SH-SY5Y (cell line): ENCODE data around the gene ELOVL6.
A peak's percentile ranks its signal among the peaks of the same experiment; 100 is the strongest.

ENCODE experiments used
- GATA2 ChIP-seq: IDR thresholded peaks from 2 replicates; pipeline ENCODE4 v1.6.1; 2011; ENCODE audit warnings: mild to moderate bottlenecking, low read depth, low read length
- GATA3 ChIP-seq: IDR thresholded peaks from 2 replicates; pipeline ENCODE4 v1.6.1; 2011; ENCODE audit warnings: low read depth, mild to moderate bottlenecking, low read length, moderate library complexity

The ELOVL6 gene

DNA sequence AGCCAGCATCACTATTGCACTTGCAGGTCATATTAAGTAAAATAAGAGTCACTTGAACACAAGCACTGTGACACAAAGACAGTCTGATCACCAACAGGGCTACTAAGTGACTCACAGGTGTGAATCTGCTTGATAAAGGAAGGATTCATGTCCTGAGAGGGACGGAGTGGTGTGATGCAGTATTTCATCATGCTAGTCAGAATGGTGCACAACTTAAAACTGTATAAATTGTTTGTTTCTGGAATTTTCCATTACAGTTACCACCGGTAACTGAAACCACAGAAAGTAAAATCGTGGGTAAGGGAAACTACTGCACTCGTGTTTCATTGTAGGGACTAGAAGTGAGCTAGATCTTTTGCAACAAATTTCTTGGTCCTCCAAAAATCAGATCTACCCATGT is 109.7 kb downstream of the ELOVL6 start:
- TF ChIP-seq GATA2 = no peak
- TF ChIP-seq GATA3 = no peak

DNA sequence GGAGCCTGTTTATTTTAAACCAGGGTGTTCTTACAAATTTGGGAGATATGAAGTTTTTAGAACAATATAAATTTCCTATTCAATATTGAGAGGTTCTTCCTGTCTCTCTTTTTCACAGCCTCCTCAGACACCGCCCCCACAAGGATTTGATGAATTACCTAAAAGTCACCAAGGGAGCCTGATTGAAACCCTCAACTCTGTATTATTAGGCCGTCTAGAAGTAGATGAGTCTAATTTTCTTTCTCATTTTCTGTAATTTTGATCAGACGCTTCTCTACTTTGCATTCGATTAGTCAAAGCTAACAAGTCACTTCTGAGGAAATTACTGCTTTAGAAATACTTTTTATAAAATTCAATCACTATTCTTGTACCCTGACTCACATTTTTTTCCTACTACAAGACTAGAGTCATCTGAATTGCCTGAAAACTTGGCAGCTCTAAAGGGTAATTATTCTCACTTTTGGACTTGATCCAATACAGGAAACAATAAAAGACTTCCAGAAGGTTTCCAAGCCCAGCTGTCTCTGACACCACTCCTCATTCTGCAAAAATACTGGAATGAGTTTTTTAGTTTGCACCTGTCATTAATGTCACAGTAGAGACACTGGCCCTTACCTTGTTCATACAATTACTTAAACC is 111.2 kb downstream of the ELOVL6 start:
- TF ChIP-seq GATA2 = no peak
- TF ChIP-seq GATA3 = no peak

DNA sequence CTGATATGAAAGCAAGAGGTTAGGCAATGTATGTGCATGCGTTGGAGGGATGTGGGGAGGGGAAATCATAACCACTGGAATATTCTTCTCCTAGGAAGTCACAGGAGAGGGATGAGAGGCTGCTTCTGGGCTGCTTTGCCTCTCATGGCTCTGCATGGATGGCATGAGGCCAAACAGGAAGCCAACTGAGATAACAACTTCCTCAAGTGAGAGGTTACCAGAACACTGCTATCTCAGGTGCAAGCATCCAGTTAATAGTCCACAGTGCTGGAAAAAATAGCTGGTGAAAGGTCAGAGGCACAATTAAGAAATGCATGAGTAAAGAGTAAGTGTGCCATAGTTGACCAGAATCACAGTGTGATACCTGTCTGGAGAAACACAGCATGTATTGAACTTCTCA is 113.3 kb downstream of the ELOVL6 start:
- TF ChIP-seq GATA2 = no peak
- TF ChIP-seq GATA3 = no peak

DNA sequence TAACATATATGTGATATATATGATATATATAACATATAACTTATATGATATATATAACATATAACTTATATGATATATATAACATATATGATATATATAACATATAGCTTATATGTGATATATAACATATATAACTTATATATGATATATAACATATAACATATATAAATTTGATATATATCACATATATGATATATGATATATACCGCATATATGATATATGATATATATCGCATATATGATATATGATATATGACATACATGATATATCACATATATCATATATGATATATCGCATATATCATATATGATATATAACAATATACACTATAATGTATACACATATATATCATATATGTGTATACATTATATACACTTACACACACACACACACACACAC is 114.3 kb downstream of the ELOVL6 start:
- no peak for TF ChIP-seq GATA2
- TF ChIP-seq GATA3 = no peak

DNA sequence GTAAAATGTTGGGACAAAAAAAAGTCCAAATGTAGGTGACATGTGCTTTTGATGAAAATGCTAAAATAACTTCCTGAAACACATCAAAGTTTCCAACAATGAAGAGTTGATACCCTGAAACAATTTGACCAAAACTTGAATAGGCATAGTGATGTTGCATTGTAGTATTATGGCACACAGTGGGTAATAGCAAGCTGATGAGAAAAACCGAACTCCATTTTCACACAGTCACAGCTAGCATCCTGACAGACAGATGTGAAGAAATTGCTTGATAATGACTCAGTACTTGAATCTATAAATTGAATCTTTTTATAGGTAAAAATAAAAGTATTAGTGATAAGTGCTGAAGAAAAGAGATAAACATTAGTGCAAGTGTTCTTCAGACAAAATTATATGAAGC is 122.5 kb downstream of the ELOVL6 start:
- TF ChIP-seq GATA3 (no peak), GATA2 (no peak)

DNA sequence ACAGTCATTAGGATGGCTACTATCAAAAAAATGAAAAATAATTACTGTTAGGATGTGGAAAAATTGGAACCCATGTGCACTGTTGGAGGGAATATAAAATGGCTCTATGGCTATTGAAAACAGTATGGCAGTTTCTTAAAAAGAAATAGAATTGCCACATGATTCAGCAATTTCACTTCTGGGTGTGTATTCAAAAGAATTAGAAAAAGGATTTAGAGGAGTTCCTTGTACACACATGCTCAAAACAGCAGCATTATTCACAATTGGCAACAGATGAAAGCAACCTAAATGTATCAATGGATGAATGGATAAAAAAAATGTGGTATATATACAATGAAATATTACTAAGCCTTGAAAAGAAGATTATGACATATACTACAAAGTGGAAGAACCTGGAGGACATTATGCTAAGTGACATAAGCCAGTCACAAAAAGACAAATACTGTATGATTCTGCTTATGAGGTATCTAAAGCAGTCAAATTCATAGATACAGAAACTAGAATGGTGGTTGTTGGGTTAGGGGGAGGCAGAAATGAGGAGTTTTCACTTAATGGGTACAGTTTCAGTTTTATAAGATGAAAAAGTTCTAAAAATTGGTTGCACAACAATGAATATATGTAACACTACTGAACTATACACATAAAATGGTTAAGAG is 123.2 kb downstream of the ELOVL6 start:
- TF ChIP-seq GATA3 (no peak), GATA2 (no peak)

DNA sequence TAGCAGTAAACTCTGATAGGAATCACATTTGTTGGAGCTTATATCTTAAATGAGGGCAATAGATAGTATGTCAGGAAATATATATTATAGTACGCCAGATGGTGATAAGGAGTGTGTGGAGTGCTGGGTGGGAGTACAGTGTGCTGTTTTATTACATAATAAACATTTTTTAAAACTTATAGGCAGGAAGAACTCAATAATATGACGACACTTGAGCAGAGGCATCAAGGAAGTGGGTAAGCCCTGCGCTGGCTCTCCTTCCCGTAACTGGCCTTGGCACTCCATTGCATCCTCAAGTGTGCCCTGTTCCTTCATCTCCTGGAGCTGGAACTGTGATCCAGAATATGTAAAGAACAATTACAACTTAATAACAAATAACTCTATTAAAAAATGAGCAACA is 123.8 kb downstream of the ELOVL6 start:
- TF ChIP-seq GATA2 = no peak
- TF ChIP-seq GATA3 = no peak

DNA sequence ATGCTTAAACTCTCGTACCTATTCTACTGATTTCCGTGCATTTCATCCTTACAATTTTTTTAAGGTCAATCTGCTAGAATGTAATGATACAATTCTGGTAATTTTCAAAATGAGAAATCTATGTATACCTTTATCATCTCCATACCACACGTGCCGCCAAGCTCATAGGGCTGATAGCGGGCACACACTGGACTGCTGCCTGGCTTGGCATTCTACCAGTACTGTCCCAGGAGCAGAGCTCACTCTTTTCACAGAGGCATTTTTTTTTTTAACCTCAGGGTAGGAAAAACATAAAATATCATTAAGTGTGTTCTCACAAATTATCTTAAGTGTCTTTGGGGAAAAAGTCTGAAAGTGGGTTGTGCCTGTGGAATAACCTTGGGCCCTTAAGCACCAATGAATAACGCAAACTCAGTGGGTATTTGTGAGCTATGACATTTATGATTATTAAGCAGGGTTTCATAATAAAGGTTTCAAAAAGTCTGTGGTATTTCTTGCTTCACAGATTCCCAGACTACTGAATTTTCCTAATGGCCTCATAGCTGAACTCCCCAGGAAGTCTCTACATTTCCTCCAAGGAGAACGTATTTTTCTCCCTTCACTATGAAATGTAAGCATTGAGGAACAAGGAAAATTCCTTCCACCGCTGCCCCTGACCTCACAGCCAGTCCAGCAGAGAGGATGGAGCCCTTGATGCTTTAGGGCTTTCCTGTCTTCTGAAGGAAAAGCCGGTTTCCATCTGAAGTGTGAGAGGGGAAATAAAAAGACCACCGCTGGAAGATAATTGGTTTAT is 125.2 kb downstream of the ELOVL6 start:
- TF ChIP-seq GATA3 = no peak
- no peak for TF ChIP-seq GATA2

DNA sequence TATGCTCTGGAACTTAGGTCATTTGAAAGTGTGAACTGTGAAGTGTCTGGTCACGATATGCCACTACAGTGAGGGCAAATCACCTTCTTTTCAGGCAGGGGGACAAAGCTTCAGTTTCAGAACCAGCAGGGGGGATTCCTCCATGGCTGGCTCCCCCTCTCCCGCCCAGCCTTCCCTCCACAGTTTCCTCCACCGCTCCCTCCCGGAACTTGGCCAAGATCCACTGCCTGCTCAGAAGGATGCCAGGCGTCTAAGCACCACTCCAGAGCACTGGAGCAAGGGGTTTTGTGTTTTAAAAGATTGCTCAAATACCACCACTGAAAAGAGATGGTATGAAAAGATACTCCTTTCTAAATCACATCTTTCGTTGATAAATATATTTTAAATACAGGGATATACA is 126.9 kb downstream of the ELOVL6 start:
- no peak for TF ChIP-seq GATA3
- TF ChIP-seq GATA2 = no peak

DNA sequence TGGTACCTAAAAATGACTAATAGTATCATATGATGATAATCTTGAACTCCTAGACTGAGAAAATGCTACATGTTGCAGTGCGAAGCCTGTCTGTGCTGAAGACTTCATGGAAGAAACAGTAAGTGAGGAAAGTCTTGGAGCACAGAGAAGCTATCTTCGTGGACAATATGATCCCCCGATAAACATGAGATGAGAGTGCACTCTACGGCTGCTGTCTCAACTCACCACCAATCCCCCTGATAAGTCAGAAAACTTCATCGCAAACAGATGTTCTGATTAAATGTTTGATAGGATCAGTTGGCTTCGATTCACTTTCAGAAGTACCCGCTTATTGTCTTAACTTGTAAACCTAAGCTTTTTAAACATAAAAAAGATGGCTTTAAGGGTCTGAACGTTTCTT is 130.2 kb downstream of the ELOVL6 start:
- peak; percentile 56 for TF ChIP-seq GATA2
- no peak; the same call in 1 of the 2 replicates for TF ChIP-seq GATA3

DNA sequence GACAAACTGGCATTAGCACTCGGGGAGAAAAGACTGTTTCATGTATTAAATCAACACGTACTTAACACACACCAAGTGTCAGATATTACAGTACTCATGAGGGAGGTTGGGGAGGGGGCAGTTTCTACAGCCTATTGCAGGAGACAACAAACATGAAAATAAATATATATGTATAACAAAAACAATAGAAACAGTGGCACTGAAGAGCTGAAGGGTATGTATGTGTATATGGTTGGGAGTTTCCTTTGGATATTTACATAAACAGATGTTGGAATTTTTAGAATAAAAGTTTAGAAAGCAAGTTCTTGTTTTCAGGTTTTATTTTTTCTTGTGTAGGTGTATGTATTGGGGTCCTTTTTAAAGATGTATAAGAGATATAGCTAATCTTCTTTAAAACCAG is 133.5 kb downstream of the ELOVL6 start:
- no peak for TF ChIP-seq GATA3
- no peak for TF ChIP-seq GATA2

DNA sequence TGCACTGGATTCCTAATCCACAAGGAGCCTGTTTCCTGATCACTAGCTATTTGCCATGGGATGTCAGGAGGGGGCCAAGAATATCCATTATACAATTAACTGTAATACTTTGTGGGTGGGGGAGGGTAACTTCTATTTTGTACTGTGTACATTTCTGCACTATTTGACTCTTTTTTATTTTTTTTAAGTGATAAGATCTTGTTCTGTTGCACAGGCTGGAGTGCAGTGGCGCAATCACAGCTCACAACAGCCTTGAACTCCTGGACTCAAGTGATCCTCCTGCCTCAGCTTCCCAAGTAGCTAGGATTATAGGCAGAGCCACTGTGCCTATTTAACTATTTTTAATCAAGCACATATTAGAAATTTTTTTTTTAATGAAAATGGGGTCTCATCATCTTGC is 134.1 kb downstream of the ELOVL6 start:
- TF ChIP-seq GATA2 (peak; percentile 43; the same call in 1 of the 2 replicates), GATA3 (no peak)

DNA sequence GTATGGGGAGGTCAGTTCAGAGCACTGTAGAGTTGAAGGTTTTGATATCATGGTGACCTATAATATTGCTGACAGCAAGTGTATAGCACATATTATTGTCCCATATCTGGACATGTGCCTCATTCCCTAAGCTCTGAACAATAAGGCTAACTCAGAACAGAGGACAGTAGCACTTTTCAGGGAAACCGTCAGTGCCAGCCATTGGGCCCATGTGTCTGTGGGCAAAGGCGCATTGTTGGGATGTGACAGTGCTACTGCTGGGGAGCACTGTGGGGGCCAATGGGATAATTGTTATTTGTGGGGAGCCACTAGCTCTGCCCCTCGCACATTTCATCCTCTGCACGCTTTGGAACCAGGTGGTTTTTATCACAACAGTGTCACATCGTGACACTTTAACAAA is 136.2 kb downstream of the ELOVL6 start:
- TF ChIP-seq GATA2 (no peak), GATA3 (no peak)

DNA sequence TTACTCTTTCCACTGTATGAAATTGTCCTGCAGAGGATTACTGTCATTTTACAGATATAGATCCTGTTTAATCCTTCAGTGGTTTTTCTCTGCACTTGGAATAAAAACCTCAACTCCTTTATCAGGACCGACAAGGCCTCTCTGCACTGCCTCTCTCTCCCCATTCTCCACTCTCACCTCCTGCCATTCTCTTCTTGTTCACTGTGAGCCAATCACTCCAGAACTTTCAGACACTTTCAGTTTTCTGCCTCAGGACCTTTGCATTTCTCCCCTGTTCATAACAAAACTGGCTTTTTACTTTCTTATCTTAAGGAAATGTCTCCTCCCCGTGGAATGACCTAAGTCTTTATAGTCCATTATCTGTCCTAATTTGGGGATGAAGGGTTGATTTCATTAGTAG is 137.3 kb downstream of the ELOVL6 start:
- no peak for TF ChIP-seq GATA2
- TF ChIP-seq GATA3 = no peak
